NCI-H524 treated with DMSO at 0.1 percent for 48 hours (cell line): ENCODE measurements around the gene PHEX.
A peak's percentile ranks its signal among the peaks of the same experiment; 100 is the strongest.

Experiments used
- DNase-seq: peaks from one replicate; lab custom pipeline; 2025; lab: John Stamatoyannopoulos, UW

The PHEX gene

DNA sequence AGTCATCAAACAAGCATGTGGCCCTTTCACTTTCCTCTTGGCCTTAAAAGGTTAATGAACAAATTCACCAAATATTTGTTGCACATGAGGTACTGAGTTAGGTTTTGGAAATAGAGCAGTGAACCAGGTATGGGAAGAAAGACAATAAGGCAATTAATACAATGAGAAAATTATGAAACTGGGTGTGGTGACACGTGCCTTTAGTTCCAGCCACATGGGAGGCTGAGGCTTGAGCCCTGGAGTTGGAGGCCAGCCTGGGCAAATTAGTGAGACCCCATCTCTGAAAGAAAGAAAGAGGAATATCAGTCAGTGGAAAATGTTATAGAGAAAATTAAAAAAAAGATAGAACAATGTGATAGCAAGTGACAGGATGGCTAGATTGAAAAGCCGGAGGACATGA, 8.1 kb downstream of the PHEX start:
- DNase-seq: no peak

DNA sequence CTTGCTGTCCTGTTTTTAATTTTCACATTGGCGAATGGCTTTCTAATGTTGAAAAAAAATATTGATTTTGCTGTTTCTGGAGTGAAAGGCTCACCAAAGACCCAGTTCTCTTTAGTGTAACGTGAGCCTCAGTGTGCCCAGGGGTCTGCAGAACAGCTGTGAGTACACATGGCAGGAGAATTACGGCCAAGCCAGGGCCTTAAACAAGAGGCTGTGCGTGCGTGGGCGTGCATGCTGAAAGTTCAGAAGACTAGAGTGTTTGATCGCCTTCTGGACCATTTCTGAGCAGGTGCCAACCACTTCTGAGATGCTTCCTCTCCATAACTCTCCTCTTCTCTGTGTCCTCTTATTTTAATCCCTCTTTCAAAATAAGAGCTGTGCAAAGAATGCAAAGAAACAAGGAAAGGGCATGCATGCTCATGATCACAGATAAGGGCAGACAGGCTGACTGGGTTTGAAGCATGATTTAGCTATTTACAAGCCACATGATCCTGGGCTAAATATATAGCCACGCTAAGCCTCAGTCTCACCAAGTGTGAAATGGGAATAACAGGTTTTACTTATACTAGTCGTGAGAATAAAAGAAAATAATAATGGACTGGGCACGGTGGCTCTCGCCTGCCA, 9.9 kb downstream of the PHEX start:
- peak; percentile 89 for DNase-seq

DNA sequence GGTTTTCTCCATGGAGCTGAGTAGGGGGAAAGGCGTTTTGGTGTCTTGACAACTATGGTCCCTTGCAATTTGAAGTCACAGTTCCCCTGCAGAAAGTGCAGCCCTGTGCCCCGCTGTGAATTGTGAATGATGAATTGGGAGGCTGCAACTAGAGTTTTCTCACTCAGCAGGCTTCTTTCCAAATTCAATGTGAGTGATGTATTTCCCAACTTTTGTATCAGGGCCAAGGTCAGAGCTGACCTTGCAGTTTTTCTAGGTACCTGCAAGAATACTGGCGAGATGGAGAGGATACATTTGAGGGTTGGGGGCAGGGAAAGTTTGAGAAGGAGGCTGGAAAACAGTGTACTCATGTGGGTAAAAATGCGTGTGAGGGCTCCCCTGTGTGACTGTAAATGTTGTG, 11.7 kb downstream of the PHEX start:
- DNase-seq: no peak

DNA sequence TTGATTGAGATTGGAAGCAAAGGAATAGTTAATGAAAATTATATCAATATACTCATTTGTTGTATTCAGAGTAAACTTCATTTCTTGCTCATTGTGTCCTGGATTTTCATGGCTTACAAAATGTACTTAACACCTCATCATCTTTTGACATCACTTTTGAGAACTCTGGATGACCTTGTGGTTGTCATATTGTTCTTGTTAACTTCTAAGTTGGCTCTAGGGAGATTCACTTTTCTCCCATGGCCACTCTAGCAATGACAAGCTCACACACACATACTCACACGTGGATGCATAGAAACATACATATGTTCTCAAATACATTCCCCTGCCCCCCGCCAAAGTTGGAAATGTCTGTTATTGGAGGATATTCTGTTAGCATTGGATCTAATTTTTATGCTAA, 15.3 kb downstream of the PHEX start:
- no peak for DNase-seq

DNA sequence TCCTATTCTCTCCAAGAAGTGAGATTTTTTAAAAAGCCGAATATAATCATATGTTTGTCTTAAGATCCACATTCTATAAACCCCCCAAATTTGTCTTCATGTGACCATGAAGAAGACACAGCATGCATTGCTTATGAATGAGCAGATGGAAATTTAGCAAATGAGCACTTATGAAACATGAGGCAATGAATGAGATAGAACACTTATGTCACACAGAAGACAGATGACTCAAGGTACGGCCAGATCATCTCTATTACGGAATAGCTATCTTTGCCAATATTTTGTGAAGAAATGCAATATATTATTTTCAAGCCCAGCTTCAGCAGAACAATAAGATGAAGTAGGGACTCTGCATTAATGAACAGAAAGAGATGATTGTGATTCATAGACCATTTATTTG, 21.4 kb downstream of the PHEX start:
- DNase-seq: peak; percentile 2

DNA sequence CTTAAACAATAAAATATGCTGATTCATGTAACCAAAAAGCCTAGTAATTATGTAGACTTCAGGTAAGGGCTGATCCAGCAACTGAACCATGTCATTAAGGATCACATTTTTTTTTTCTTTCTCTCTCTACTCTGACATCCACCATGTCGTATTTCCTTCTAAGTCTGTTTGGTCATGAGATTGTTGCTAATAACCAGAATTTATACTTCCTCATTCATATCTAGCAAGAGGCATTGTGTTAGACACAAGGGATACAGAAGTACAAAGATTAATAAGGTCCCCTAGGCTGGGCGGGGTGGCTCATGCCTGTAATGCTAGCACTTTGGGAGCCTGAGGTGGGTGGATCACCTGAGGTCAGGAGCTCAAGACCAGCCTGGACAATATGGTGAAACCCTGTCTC, 24.1 kb downstream of the PHEX start:
- DNase-seq: no peak

DNA sequence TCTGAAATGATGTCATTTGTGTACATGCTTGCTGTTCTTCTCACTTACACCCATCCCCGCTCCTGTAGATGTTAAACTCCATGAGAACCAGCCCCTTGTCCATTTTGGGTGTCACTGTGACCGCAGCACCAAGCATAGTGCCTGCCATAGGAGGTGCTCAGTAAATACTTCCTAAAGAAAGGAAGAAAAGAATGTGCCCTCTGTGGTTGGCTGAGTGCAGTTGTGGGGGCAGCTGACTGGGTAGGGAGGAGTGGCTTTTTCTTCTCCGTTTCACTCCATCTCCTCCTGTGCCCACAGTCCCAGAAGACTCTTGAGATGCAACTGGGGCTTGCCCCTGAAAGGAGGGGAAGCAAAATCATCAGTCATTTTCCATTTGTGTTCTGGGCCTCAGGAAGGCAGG, 25.5 kb downstream of the PHEX start:
- no peak for DNase-seq

DNA sequence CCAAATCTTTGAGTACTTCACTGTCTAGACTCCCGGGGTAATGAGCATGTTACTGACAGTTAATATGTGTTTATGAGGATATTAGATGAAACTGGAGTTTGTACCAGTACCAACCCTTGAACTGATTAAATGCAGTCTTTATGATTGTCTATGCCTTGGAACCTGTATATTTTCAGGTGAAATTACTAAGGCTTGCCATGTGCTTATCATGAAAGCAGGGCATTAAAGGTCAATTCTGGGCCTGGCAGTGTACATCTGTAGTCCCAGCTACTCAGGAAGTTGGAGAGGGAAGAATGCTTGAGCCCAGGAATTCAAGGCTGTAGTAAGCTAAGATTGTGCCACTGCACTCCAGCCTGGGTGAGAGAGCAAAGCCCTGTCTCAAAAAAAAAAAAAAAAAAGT, 27.6 kb downstream of the PHEX start:
- DNase-seq: no peak

DNA sequence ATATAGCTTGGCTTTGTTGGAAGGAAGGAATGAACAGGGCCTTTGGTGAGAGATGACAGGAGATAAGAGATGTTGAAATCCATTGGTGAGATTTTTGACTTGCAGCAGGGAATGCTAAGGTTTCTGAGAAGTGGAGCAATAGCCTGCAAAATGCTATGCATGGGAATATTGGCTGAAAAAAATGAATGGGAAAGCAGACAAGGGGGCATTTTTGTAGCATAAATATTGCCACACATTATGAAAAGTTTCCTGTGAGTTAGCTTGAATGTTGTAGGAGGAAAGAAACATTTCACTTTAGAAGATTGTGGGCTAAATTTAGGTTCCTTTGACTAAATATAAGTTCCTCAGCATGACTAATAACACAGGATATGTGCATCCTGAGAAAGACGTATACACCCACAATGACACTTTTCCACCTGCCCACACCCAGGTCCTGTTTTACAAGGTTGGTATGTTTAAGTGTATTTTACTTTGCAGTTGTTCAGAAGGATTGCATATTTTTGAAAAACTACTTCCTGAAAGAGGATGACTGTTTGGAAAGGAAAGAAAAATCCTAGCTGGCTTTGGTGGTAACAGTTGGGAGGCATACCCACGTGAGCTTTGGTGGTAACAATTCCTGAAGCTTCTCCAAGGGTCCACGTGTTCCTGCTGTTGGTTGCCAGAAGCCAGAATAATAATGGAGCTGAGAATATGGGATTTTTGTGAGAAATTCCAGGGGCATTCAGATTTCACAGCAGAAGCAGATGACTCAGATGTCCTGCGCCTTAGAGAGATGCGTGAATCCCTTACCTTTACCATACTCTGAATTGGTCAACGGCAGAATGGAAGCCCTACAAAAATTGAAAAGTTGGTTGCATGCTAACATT, 28.5 kb downstream of the PHEX start:
- no peak for DNase-seq

DNA sequence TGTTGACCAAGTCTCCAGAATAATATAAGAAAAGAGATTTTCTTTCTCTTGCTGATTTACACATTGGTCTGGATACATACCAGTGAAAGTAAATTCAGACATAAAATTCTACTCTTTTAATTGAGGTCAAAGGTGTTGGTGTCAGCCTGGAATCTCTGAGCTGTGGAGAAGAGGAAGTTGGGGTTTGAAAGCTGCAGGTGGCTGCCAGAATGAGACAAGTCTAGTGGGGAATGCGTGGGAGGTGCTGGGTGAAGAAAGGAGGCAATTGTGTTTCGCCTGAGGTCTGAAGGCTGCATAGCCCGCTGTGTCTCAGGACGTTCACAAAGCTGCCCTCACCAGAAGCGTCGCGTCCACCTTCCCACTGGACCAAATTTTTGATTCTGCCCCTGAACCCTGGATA, 31.2 kb downstream of the PHEX start:
- no peak for DNase-seq

DNA sequence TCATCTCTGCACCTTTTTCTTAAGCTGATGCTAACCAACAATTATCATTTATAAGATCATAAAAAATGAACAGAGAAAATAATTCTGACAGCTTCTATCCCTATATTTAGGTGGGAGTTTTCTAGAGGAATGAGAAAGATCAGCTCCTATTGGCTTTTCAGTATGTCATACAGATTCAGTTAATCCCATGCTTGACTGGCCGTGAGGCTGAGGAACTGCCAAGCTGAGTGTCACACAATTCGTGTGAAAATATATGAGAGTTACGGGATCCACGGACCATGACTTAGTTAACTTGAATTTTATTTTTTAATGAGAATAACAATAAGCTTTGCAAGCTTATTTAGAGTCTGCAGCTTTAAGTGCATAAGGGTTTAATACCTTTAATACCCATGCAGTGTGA, 37.5 kb downstream of the PHEX start:
- no peak for DNase-seq

DNA sequence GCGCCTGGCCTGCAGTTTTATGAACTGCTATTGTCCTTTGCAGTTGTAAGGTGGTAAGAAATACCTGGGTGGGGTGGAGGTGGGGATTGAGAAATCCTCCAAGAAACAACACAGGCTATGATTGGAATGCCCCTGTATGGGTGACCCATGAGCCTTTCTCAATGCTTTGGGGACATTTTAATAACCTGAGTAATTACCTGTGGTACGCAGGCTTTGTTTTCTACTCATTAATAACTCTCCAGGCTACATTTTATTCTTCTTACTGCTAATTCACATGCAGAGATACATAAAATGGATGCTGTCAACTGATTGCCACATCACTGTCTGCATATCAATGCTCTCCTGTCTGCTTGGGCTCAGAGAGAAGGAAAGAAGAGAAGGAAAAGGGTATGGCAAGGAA, 41.8 kb downstream of the PHEX start:
- no peak for DNase-seq

DNA sequence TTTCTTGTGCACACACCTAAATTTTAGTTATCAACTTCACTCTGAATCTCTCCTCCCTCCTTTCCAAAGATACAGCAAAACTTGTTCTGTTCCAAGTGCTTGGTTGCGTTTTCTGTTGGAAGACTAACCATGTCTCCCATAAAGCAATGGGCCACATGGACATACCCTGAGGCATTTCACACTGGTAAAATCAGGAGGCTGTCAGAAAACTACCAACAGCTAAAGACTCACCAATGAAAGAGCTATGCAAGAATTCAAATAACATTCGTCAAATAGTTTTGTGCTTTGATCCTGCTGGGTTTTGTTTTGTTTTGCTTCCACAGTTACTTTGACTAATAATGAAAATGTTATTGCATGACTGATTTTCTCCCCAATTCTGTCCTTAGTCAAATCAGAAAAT, 46.0 kb downstream of the PHEX start:
- no peak for DNase-seq

DNA sequence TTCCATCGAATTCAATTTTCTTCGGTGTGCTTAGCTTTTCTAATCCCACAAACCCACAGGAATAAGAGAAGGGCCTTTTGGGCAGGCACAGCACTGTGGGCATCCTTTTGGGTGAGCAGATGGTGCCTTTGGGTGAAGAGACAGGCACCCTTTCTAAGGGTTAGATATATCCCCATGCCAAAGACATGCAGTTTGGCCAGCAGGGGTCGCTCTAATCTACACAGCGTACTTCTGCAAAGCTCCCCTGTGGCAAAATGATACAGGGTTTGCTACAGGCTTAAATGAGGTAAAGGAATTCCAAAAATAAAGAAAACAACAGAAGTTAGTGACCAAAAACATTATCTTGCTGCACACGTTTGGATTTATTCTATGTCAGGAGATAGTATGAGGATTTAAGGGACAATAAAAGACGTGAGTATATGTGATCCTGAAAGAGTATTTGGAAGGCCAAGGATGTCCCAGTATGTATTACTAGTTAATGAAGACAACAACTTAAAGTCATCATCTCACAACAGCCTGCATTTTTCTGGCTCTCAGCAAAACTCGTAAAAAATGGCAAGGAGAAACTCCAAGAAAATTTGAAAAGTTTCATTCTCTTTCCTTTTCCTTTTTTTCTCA, 49.5 kb downstream of the PHEX start:
- DNase-seq: peak; percentile 4

DNA sequence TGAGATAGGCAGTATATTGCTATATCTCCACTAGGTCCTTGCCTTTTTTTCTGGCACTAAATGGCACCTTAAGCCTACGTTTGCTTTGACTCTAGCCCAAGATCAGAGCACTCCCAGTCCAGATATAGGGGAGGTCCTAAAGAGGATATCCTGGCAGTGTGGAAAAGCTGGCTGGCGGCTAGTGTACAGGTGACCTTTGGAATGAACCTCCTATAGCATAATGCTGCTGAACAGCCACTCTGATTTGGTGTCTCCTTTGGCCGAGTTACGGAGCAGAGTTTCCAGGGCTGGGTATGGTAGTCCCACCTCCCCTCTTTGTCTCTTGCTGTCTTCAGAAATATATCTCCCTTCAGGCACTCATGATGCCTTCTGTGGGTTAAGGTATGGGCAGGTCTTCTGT, 53.9 kb downstream of the PHEX start:
- DNase-seq: no peak

DNA sequence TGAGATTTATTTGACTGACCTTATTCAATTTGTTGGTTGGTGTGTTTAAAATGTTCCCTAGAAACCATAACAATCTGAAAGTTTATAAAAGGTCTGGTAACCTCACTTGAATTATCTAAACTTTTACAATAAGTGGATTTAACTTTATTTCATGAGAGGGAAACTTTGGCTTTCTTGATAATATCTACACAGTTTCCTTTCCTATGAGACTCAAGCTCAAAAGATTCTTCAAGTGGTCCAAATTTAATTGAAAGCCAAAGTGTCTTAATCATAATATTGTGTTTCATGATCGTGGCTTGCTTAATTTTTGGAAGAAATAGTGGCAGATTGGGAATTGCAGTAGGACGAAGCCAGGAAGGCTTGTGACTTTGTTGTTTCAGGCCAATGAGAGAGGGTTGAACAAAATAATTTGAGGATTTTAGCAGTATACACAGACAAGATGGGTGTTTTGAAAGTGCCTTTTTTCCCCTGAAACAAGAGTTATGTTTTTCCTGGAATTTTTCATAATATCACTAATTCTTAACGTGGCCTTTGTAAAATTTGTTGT, 55.0 kb downstream of the PHEX start:
- DNase-seq: no peak

DNA sequence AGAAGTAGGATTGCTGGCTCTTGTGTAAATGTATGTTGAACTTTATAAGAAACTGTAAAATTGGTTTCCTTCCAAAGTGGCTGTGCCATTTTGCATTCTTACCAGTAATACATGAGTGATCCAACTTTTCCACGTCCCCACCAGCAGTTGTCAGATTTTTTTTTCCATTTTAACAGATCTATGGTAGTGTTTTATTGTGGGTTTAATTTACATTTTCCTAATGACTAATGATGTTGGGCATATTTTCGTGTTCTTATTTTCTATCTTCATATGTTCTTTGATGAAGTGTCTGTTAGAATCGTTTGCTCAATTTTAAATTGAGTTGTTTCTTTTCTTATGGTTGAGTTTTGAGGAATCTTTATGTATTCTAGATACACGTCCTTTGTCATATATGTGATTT, 56.2 kb downstream of the PHEX start:
- DNase-seq: no peak

DNA sequence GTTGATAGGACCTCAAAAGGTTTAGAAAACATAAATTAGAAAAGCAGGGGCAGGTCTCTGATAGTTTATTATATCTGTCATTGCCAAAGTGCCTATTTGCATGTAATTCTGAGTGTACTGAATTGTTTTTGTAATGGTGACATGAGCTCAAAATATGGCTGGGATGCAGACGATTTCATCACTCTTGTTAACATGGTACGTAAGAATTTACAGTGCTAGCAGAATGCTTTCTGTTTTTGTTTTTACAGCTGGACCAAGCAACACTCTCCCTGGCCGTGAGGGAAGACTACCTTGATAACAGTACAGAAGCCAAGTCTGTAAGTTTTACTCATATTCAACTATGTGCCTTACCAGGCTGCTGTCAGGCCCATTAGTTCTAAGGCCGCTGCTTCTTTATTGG, 58.1 kb downstream of the PHEX start:
- no peak for DNase-seq

DNA sequence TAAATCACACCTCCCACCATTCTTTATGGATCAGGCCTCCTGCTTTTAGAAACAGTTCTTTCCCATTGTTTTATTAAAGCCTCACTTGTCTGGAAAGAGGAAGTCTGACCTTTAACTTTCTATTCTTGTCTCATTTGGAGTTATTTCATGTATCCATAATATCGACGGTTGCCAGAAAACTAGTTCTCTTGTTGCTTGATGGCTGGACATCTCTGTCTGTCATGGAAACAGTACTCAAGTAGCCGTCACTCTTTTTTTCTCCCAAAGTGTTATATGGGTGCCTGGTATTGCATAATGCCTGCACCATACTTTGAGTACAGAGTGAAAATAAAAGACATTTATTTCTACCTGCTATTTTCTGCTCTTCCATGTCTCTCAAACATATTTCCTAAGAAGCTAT, 61.4 kb downstream of the PHEX start:
- no peak for DNase-seq

DNA sequence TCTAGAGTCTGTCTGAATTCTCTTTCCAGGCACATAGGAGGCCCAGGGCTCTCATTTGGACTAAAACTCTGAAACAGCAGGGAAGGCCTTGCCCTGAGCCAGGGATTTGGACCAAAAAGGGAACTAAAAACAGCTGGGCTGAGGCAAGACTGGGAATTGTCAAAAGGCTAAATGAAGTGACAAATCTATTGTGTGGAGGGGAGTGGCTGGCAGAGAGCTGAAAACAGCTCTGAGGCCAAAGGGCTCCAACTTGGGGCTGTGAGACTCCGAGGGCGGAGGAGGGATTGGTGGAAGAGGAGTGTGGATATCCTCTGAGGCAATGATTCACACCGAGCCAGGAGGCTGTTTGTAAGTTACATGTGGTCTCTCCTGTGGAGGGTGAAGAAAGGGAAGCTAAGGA, 63.2 kb downstream of the PHEX start:
- DNase-seq: no peak

DNA sequence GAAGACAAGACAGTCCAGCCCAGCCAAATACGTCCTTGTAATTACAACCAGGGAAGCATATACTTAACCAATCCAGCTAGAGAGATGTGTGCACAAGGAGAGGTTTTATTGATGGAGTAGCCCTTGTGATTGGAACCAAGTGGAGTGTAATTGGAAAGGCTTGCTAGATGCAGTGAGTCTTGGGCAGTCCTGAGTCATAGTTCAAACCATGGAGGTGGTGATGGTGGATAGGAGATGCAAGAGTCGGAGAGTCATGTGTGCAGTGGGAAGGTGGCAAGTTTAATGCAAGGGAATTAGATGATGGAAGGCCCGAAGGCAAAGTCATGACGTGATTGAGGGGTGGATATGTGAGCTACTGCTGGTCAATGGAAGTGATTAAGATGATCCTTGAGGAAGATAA, 63.7 kb downstream of the PHEX start:
- no peak for DNase-seq

DNA sequence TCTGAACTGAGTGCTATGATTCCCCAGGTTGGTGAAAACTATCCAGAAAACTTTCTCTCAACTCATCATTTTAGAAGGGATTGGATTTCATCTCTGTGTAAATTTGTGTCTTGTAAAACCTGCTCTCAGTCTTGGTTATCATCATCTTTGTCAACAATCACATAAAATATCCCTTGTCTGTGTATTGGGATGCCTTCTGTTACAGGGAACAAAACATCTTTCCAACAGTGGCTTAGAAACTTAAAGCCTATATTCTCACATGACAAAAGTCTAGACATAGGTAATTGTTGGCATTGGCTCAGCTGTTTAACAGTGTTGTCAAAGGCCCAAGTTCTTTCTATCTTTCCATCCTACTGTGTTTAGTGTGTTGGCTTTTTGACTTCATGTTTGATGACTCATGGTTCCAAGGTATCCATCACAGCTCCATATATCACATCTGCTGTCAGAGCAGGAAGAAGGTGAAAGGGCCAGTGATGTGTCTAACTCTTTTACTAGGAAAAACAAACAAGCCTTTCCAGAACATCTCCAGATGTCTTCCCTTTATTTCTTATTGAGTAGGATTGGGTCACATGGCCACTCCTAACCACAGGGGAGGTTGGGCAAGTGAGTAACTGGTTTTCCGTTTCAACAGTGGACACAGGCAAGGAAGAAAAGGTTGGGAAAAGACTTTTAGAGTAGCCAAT, 65.0 kb downstream of the PHEX start:
- DNase-seq: no peak

DNA sequence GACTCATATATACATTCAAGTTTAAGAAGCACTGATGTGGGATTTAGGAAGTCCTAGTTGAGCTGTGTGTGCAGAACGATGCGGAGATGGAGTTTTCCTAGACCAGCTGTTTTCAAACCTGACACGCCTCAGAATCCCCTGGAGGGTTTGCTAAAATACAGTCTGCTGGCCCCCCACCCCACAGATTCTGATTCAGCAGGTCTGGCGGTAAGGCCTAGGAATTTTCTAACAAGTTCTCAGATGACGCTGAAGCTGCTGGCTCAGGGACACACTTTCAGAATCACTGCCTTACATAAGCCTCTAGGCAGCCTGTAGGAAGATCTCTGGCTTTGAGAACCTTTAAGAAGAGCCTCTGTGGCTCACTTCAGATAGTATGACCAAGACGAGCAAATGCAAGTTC, 73.1 kb downstream of the PHEX start:
- no peak for DNase-seq
